ENCODE results near the gene ITFG1.

DNA sequence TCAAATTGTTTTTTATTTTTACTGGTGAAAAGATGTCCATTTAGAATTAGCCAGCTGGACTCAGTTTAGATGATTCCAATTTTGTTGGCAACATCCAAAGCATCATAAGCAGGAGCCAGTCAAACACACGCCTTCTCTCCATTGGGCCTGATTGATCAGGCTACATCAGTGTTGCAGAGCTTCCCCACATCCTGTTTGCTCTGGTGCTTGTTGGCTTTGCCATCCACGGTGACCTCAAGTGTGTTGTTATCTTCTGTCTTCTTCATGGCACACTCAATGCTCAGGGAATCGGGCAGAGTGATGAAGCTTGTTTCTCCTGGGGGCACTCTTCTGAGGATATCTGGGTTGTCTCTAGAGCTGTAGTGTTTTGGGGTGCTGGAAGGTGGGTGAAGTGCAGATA lies 310.8 kb downstream of the ITFG1 start:
- TF ChIP-seq, protein P1, sequence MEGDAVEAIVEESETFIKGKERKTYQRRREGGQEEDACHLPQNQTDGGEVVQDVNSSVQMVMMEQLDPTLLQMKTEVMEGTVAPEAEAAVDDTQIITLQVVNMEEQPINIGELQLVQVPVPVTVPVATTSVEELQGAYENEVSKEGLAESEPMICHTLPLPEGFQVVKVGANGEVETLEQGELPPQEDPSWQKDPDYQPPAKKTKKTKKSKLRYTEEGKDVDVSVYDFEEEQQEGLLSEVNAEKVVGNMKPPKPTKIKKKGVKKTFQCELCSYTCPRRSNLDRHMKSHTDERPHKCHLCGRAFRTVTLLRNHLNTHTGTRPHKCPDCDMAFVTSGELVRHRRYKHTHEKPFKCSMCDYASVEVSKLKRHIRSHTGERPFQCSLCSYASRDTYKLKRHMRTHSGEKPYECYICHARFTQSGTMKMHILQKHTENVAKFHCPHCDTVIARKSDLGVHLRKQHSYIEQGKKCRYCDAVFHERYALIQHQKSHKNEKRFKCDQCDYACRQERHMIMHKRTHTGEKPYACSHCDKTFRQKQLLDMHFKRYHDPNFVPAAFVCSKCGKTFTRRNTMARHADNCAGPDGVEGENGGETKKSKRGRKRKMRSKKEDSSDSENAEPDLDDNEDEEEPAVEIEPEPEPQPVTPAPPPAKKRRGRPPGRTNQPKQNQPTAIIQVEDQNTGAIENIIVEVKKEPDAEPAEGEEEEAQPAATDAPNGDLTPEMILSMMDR (IDR thresholded peaks at IDR 0.05) = no peak
- no peak for TF ChIP-seq POLR2A (IDR thresholded peaks at IDR 0.05)
